Lung (tissue), 12 donors: Measurements from ENCODE around the gene PCDHGA11. TPM values are rescaled to one million over a fixed set of nuclear protein-coding genes. Genes with fewer than 3 reads are reported as not detected.

Experiments used
- ATAC-seq: fragments of 200-7000 bp; cut with Tn5 transposase; one replicate; pipeline ENCODE4 v1.9.1; 2020; ENCODE audit warnings: moderate number of reproducible peaks; ENCODE audit not compliant: insufficient read depth, low FRiP score
- DNase-seq, 3 donors: peaks; one replicate each; pipeline ENCODE4 v3.0.0-alpha.2; 2013 to 2017
- H3K27ac ChIP-seq, 2 donors: one replicate each; pipeline ENCODE4 v1.5.1; 2013; ENCODE audit warnings: mild to moderate bottlenecking in 2 of 2, moderate library complexity in 2 of 2, control low read depth in 1 of 2, inconsistent platforms in 1 of 2, low read depth in 1 of 2, low read length in 1 of 2
- H3K27me3 ChIP-seq, 3 donors: one replicate each; pipeline ENCODE4 v1.5.1; 2013; ENCODE audit warnings: low read length in 2 of 3; ENCODE audit not compliant: control insufficient read depth in 3 of 3, insufficient read depth in 3 of 3
- H3K36me3 ChIP-seq, 4 donors: one replicate each; pipeline ENCODE4 v1.5.1; 2013; ENCODE audit warnings: low read length in 4 of 4, mild to moderate bottlenecking in 1 of 4, moderate library complexity in 1 of 4; ENCODE audit not compliant: control insufficient read depth in 4 of 4, insufficient read depth in 4 of 4
- H3K4me1 ChIP-seq, 5 donors: one replicate each; pipeline ENCODE4 v1.5.1; 2013; ENCODE audit warnings: low read length in 5 of 5, mild to moderate bottlenecking in 2 of 5, moderate library complexity in 1 of 5; ENCODE audit not compliant: control insufficient read depth in 5 of 5, insufficient read depth in 5 of 5
- H3K4me3 ChIP-seq: one replicate; pipeline ENCODE4 v1.5.1; 2013; ENCODE audit warnings: mild to moderate bottlenecking, control low read depth, moderate library complexity
- H3K9ac ChIP-seq, 2 donors: one replicate each; pipeline ENCODE4 v1.5.1; 2013; ENCODE audit warnings: low read length in 2 of 2, control low read depth in 1 of 2; ENCODE audit not compliant: insufficient read depth in 1 of 2
- H3K9me3 ChIP-seq, 4 donors: one replicate each; pipeline ENCODE4 v1.5.1; 2013; ENCODE audit warnings: low read length in 3 of 4, mild to moderate bottlenecking in 1 of 4, moderate library complexity in 1 of 4; ENCODE audit not compliant: control insufficient read depth in 4 of 4, insufficient read depth in 3 of 4
- CTCF ChIP-seq: IDR thresholded peaks from 2 replicates; pipeline ENCODE4 v1.5.1; 2012; ENCODE audit warnings: mild to moderate bottlenecking; ENCODE audit errors: control extremely low read depth, extremely low read depth
- WGBS, 2 donors: extraction: QIAGEN DNeasy Blood & Tissue Kit; methylation state at CpG; one replicate each; pipeline ENCODE4 v1.1.7; 2013; 5-methylcytosine and 5-hydroxymethylcytosine counted together
- polyA plus RNA-seq, 2 donors: library from polyadenylated mRNA; stranded (reverse); fragments of 200-250 nt; gene quantifications; one replicate each; pipeline ENCODE4 v1.2.1, GENCODE V29; 2013
- total RNA-seq, 2 donors: library from RNA; depleted of rRNA in 1 of 2; stranded (reverse); fragments of >200 nt in 1 of 2; gene quantifications; one replicate each; pipeline ENCODE4 v1.2.1, GENCODE V29; 2014 to 2021
- donor health status: control.
- donor health status: control.
- donor health status: Bipolar disorder and iron deficiency.
- donor health status: healthy.
- donor health status: DM: yes; HTN: yes; CAD: no.

PCDHGA11 gene
- total and polyA plus RNA-seq, 4 donors: 0.65 to 11.1 (median 2.3) TPM

DNA sequence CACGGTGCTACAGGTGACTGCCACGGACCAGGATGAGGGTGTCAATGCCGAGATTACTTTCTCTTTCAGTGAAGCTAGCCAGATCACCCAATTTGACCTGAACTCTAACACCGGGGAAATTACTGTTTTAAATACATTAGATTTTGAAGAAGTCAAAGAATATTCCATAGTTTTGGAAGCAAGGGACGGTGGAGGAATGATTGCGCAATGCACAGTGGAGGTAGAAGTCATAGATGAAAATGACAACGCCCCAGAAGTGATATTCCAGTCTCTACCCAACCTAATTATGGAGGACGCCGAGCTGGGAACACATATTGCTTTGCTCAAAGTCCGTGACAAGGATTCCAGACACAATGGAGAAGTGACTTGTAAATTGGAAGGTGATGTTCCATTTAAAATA, 32.2 kb upstream of the PCDHGA11 start:
- H3K4me1 ChIP-seq: no peaks in the 10 kb centered on the region
- ATAC-seq (no peak), DNase-seq (no peak)
- H3K36me3 ChIP-seq: peaks cover 0 to 15% (median 0%) of the 10 kb centered on the region in 4 donors
- H3K27me3 ChIP-seq: peaks cover 0 to 2% (median 0%) of the 10 kb centered on the region in 3 donors
- TF ChIP-seq CTCF: no peak
- H3K9me3 ChIP-seq: peaks cover 3 to 47% (median 23%) of the 10 kb centered on the region in 4 donors
- no peak overlapping the region for H3K27ac ChIP-seq
- no peak overlapping the region for H3K9ac ChIP-seq
- WGBS, 2 donors: 40 to 54% methylated on average over 10 of the region's 10 CpGs
- no peak overlapping the region for H3K4me3 ChIP-seq

GRCh38 chr5:141389153-141390042, 31.5 kb upstream of the PCDHGA11 start:
- whole genome bisulfite sequencing, 2 donors: 35 to 41% methylated on average over 77 of the region's 77 CpGs
- no peak for TF ChIP-seq CTCF
- Histone ChIP-seq H3K36me3 (peaks cover 0 to 19% (median 0%) of the 10 kb centered on the region in 4 donors), H3K9me3 (peaks cover 3 to 48% (median 22%) of the 10 kb centered on the region in 4 donors), H3K4me3 (no peak overlapping the region), H3K9ac (no peak overlapping the region), H3K27me3 (peaks cover 0 to 2% (median 0%) of the 10 kb centered on the region in 3 donors), H3K27ac (no peak overlapping the region), H3K4me1 (no peaks in the 10 kb centered on the region)
- no peak for DNase-seq
- ATAC-seq: no peak

- peak in 1 of 3 donors; percentile 17 for DNase-seq
- Histone ChIP-seq H3K4me1 (no peaks in the 10 kb centered on the region), H3K27me3 (peaks cover 0 to 2% (median 0%) of the 10 kb centered on the region in 3 donors), H3K9ac (no peak within 1 kb of the TSS), H3K4me3 (no peak within 1 kb of the TSS), H3K27ac (no peak within 1 kb of the TSS), H3K36me3 (peaks cover 0 to 19% (median 0%) of the 10 kb centered on the region in 4 donors), H3K9me3 (peaks cover 3 to 42% (median 20%) of the 10 kb centered on the region in 4 donors)
- ATAC-seq: no peak
- 27 to 28% methylated on average over 38 of the region's 38 CpGs for WGBS, 2 donors
- TF ChIP-seq CTCF: no peak
Observed at GRCh38 chr5:141392429-141393198, 28.2 kb upstream of the PCDHGA11 start, which contains the start of gene PCDHGA8. Gene PCDHGA8 (plus strand): TSS chr5:141392633. CDS start chr5:141392814, 181 bp downstream.
